Astrocyte of the spinal cord (primary cell): Measurements from ENCODE around the gene L3MBTL1.
"Not testable (repeated sequence)": the region's sequence is repeated elsewhere in the genome, so short reads cannot be mapped to it uniquely, and the experiment has no call there.

ENCODE experiments used
- DNase-seq: peaks from one replicate; pipeline ENCODE4 v3.0.0; 2011; ENCODE audit warnings: low read depth, low spot score
- H3K4me3 ChIP-seq: 2 replicates; pipeline ENCODE4 v1.5.1; 2011; ENCODE audit warnings: low read depth, mild to moderate bottlenecking, low read length, moderate library complexity
- CTCF ChIP-seq: IDR thresholded peaks from 2 replicates; pipeline ENCODE4 v1.5.1; 2012; ENCODE audit warnings: low read depth, mild to moderate bottlenecking, low read length, inconsistent platforms
- in situ Hi-C: cut with HindIII; loops from 2 replicates; pipeline ENCODE4 v1.10.0; 2017; ENCODE audit warnings: low sequenced_read_pairs

Gene L3MBTL1

GRCh38 chr20:43579861-43580793 lies 72.6 kb downstream of the L3MBTL1 start:
- in situ Hi-C loops: no loop called here
- DNase-seq: no peak
- no peak for TF ChIP-seq CTCF
- no peak overlapping the region for H3K4me3 ChIP-seq

GRCh38 chr20:43583133-43583864 lies 75.8 kb downstream of the L3MBTL1 start:
- no peak for DNase-seq
- H3K4me3 ChIP-seq: no peak overlapping the region
- in situ Hi-C loops: no loop called here
- TF ChIP-seq CTCF: no peak

- DNase-seq: peak; percentile 96
- TF ChIP-seq CTCF: no peak
- in situ Hi-C loops: no loop called here
- H3K4me3 ChIP-seq: no peak overlapping the region
Observed at GRCh38 chr20:43583982-43584432, 76.5 kb downstream of the L3MBTL1 start.

- no peak for TF ChIP-seq CTCF
- peak; percentile 50 for DNase-seq
- in situ Hi-C loops: no loop called here
- no peak overlapping the region for H3K4me3 ChIP-seq
Observed at GRCh38 chr20:43584448-43585136, 77.1 kb downstream of the L3MBTL1 start.

GRCh38 chr20:43586641-43587040 lies 79.1 kb downstream of the L3MBTL1 start:
- no peak for DNase-seq
- no peak overlapping the region for H3K4me3 ChIP-seq
- in situ Hi-C loops: no loop called here
- no peak for TF ChIP-seq CTCF

GRCh38 chr20:43588526-43588925 lies 81.0 kb downstream of the L3MBTL1 start:
- H3K4me3 ChIP-seq, DNase-seq, in situ Hi-C loops: not testable (repeated sequence)
